Measurements from ENCODE around the gene DIPK1A.

DIPK1A gene

DNA sequence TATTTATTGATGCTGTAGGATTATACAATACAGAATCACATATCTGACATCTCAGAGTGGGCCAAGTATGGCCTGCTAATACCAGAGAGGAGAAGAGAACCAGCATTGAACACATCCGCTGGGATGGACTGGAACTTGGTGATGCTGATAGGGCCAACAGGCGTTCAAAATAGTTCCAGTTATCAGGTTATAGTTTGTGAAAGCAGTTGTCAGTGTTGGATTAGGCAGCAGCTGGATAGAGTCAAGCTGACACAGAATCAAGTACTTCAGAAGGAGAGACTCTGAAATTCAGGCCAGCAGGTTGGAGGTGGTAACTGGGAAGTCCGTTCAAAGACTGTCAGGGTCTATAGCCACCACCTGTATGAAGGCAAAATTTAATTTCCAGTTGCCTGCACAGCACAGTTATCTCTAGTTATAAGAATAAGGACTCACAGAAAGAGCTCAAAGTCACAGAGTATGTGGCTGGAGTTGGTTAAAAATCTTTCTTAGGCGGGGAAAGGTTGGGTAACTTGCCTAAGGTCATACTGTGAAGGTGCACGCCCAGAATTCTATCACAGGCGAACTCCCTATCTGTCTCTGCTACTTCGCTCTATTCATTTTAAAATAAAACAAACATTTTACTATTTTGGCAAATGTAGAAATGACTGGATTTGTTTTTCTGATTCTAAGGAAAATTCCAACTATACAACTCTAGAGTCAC lies 9.9 kb upstream of the DIPK1A start:
- Histone ChIP-seq H3K4me3 (ENCODE audit: low read depth in 1 of 2, low read length in 1 of 2) (no peak overlapping the region), H3K9me3 (no peaks in the 10 kb centered on the region), H3K4me1 (ENCODE audit: control insufficient read depth in 1 of 2, insufficient read depth in 1 of 2, low read depth in 1 of 2, low read length in 1 of 2) (no peaks in the 10 kb centered on the region), H3K36me3 (no peaks in the 10 kb centered on the region), H3K27me3 (peaks cover 8% of the 10 kb centered on the region), H3K27ac (no peak overlapping the region)
- TF ChIP-seq, protein P1, sequence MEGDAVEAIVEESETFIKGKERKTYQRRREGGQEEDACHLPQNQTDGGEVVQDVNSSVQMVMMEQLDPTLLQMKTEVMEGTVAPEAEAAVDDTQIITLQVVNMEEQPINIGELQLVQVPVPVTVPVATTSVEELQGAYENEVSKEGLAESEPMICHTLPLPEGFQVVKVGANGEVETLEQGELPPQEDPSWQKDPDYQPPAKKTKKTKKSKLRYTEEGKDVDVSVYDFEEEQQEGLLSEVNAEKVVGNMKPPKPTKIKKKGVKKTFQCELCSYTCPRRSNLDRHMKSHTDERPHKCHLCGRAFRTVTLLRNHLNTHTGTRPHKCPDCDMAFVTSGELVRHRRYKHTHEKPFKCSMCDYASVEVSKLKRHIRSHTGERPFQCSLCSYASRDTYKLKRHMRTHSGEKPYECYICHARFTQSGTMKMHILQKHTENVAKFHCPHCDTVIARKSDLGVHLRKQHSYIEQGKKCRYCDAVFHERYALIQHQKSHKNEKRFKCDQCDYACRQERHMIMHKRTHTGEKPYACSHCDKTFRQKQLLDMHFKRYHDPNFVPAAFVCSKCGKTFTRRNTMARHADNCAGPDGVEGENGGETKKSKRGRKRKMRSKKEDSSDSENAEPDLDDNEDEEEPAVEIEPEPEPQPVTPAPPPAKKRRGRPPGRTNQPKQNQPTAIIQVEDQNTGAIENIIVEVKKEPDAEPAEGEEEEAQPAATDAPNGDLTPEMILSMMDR (IDR thresholded peaks at IDR 0.05), result no peak

DNA sequence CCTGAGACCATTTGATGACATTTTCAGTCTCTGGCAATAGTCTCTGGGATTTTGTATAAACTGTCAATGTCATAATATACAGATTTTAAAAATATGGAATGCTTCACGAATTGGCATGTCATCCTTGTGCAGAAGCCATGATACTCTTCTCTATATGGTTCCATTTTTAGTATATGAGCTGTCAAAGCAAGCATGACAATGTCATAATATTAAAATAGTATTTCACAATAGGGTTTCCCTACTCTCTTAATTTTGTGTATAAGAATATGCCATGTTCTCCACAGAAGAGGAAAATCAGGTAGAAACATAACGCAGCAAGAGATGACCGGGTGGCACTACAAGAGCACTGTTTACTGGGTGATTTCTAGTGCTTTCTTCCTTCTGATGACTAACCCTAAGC lies 8.3 kb upstream of the DIPK1A start:
- peaks cover 19% of the 10 kb centered on the region for H3K27me3 ChIP-seq
- TF ChIP-seq, protein P1 (IDR thresholded peaks at IDR 0.05), result no peak
- H3K36me3 ChIP-seq, result no peaks in the 10 kb centered on the region
- H3K27ac ChIP-seq, result no peak overlapping the region
- H3K4me3 ChIP-seq (ENCODE audit: low read depth in 1 of 2, low read length in 1 of 2), result no peak overlapping the region
- no peaks in the 10 kb centered on the region for H3K4me1 ChIP-seq (ENCODE audit: control insufficient read depth in 1 of 2, insufficient read depth in 1 of 2, low read depth in 1 of 2, low read length in 1 of 2)
- no peaks in the 10 kb centered on the region for H3K9me3 ChIP-seq

DNA sequence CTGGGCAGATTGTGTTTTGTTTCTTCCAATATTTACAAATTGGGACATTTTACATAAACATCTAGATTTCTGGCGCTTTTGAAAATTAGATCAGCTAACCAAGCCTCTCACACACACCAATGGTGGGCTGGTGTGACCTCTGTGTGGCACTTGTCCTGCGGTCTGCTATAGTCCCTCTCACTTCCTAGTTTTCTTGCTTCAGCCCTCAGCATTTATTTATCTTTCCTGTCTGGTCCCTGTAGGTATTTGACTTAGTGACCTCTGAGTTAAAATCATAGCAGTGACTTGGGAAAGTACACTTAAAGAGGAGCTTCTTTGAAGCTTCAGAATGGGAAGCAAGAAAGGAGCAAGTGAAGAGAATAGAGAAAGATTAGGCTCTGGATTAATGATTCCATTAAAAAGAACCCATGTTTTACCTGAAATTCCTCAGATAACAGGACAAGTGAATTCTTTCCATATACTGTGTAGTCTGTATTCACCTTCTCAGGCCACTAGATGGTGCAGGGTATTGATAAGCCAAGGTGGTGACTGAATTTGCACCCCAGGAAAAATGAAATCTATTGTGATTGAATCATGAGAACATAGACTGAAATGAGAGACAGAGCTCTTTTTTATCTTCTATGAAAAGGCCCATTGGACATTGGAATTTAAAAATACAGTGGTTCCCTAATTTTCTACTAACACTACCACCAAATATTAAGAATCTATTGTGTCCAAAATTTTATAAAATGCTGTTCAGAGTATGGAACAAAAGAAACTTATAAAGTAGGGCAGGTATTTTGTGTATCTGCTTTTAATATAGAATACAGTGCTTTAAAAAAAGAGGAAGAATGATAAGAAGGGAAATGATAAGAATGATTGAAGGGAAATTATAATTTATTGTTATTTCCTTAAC lies 7.1 kb upstream of the DIPK1A start:
- Histone ChIP-seq H3K36me3 (no peaks in the 10 kb centered on the region), H3K4me1 (ENCODE audit: control insufficient read depth in 1 of 2, insufficient read depth in 1 of 2, low read depth in 1 of 2, low read length in 1 of 2) (no peaks in the 10 kb centered on the region), H3K4me3 (ENCODE audit: low read depth in 1 of 2, low read length in 1 of 2) (no peak overlapping the region), H3K27ac (no peak overlapping the region), H3K27me3 (peaks cover 30% of the 10 kb centered on the region), H3K9me3 (no peaks in the 10 kb centered on the region)
- TF ChIP-seq, protein P1 (IDR thresholded peaks at IDR 0.05), result no peak

DNA sequence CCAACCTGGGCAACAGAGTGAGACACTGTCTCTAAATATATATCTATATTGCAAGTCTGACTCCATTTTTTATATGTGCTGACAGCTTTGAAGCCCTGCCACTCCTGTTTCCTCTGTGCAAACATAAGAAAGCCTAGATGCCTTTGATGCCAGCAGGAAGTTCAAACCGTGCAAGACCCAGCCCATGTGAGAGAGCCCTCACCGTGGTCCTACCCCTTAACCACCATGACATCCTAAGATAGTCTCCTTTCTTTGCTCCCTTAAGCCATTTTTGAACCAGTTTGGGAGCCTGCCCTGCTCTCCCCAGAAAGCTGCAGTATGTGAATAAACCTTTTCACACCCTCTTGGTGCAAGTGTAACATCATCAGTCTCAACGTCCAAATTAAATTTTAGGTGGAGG lies 3.7 kb upstream of the DIPK1A start:
- H3K36me3 ChIP-seq, result no peaks in the 10 kb centered on the region
- no peak overlapping the region for H3K4me3 ChIP-seq (ENCODE audit: low read depth in 1 of 2, low read length in 1 of 2)
- peaks cover 13 to 16% of the 10 kb centered on the region in 2 experiments for H3K4me1 ChIP-seq (ENCODE audit: control insufficient read depth in 1 of 2, insufficient read depth in 1 of 2, low read depth in 1 of 2, low read length in 1 of 2)
- TF ChIP-seq, protein P1 (IDR thresholded peaks at IDR 0.05), result no peak
- no peaks in the 10 kb centered on the region for H3K9me3 ChIP-seq
- no peak overlapping the region for H3K27ac ChIP-seq
- peaks cover 64% of the 10 kb centered on the region for H3K27me3 ChIP-seq

DNA sequence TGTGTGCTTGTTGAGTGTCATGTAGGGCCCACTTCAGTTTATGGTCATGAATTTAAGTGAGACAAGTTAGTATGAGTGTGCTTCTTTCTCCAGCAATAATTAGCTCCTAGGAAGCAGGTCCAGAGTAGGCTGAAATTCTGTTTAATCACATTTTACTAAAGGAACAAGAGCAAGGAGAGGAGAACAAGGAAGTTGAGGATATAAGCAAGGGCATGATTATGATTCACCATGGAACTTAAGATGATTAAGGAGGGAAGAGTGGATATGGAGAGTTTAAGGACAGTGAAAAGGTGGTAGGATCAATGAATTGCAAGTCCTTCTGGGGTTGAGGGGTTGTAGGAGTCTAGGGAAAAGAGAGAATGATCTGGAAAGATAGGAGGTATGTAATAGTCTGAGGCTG lies 3.1 kb upstream of the DIPK1A start:
- no peaks in the 10 kb centered on the region for H3K9me3 ChIP-seq
- H3K27me3 ChIP-seq, result peaks cover 71% of the 10 kb centered on the region
- peaks cover 13 to 16% of the 10 kb centered on the region in 2 experiments for H3K4me1 ChIP-seq (ENCODE audit: control insufficient read depth in 1 of 2, insufficient read depth in 1 of 2, low read depth in 1 of 2, low read length in 1 of 2)
- TF ChIP-seq, protein P1 (IDR thresholded peaks at IDR 0.05), result no peak
- no peak overlapping the region for H3K27ac ChIP-seq
- H3K4me3 ChIP-seq (ENCODE audit: low read depth in 1 of 2, low read length in 1 of 2), result no peak overlapping the region
- no peaks in the 10 kb centered on the region for H3K36me3 ChIP-seq

Measured in neutrophil (primary cell).